ENCODE measurements around the gene TXNRD1. TPM values are rescaled to one million over a fixed set of nuclear protein-coding genes. Genes with fewer than 3 reads are reported as not detected.

The TXNRD1 gene
- total and polyA plus RNA-seq, 8 donors = 19.4 to 208 (median 76.8) TPM

DNA sequence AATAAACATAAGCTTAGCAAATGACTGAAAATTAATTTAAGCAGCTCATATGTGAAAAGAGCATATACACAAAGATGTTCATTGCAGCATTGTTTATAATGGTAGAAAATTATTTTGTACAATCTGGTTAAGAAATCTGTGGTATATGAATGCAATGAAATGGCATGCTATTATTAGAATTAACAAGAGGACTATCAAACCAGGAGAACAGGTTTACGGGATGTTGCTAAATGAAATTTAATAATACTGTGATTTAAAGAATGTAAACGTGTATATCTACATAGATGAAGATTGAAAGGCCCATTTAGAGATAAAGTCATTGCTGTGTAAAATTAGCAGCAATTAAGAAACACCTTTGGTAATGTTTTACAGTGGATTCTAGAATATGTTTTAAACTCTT is 158.5 kb downstream of the TXNRD1 start:
- no peak overlapping the region for H3K4me3 ChIP-seq
- WGBS, 5 donors = 59 to 83% (median 67%) methylated on average over 2 of the region's 2 CpGs
- H3K27me3 ChIP-seq = no peaks in the 10 kb centered on the region
- TF ChIP-seq POLR2A (IDR thresholded peaks at IDR 0.05) (no peak), EP300 (IDR thresholded peaks at IDR 0.05) (no peak), POLR2AphosphoS5 (IDR thresholded peaks at IDR 0.05) (no peak), CTCF (IDR thresholded peaks at IDR 0.05) (no peak)
- no peak overlapping the region for H3K27ac ChIP-seq
- intact Hi-C loops (cut with DNase I; ENCODE audit: low total_unique reads) = no loop called here
- no peak for DNase-seq
- peaks cover 0 to 6% (median 2%) of the 10 kb centered on the region in 4 donors for H3K4me1 ChIP-seq
- H3K36me3 ChIP-seq = no peaks in the 10 kb centered on the region
- peaks cover 4 to 15% (median 8%) of the 10 kb centered on the region in 4 donors for H3K9me3 ChIP-seq

GRCh38 chr12:104374806-104375205 is 159.2 kb downstream of the TXNRD1 start:
- intact Hi-C loops (cut with DNase I; ENCODE audit: low total_unique reads) = no loop called here
- TF ChIP-seq POLR2A (IDR thresholded peaks at IDR 0.05) (no peak), CTCF (IDR thresholded peaks at IDR 0.05) (no peak), EP300 (IDR thresholded peaks at IDR 0.05) (no peak), POLR2AphosphoS5 (IDR thresholded peaks at IDR 0.05) (no peak)
- H3K4me1 ChIP-seq = peaks cover 0 to 6% (median 2%) of the 10 kb centered on the region in 4 donors
- H3K36me3 ChIP-seq = no peaks in the 10 kb centered on the region
- H3K9me3 ChIP-seq = peaks cover 0 to 8% (median 4%) of the 10 kb centered on the region in 4 donors
- H3K4me3 ChIP-seq = no peak overlapping the region
- no peak for DNase-seq
- 75 to 91% (median 83%) methylated on average over 4 to 6 of the region's 6 CpGs for WGBS, 5 donors
- H3K27me3 ChIP-seq = no peaks in the 10 kb centered on the region
- no peak overlapping the region for H3K27ac ChIP-seq

- no peak overlapping the region for H3K4me3 ChIP-seq
- intact Hi-C loops (cut with DNase I; ENCODE audit: low total_unique reads) = no loop called here
- H3K27me3 ChIP-seq = no peaks in the 10 kb centered on the region
- H3K36me3 ChIP-seq = no peaks in the 10 kb centered on the region
- peaks cover 0 to 6% (median 2%) of the 10 kb centered on the region in 4 donors for H3K4me1 ChIP-seq
- 63 to 68% (median 67%) methylated on average over 4 of the region's 4 CpGs for WGBS, 5 donors
- TF ChIP-seq POLR2A (IDR thresholded peaks at IDR 0.05) = no peak
- no peak for TF ChIP-seq EP300 (IDR thresholded peaks at IDR 0.05)
- TF ChIP-seq POLR2AphosphoS5 (IDR thresholded peaks at IDR 0.05) = no peak
- TF ChIP-seq CTCF (IDR thresholded peaks at IDR 0.05) = no peak
- no peak overlapping the region for H3K27ac ChIP-seq
- no peak for DNase-seq
- H3K9me3 ChIP-seq = peaks cover 0 to 4% (median 0%) of the 10 kb centered on the region in 4 donors
Observed at GRCh38 chr12:104375775-104376174, 160.2 kb downstream of the TXNRD1 start.

- TF ChIP-seq CTCF (IDR thresholded peaks at IDR 0.05) (no peak), POLR2A (IDR thresholded peaks at IDR 0.05) (no peak), POLR2AphosphoS5 (IDR thresholded peaks at IDR 0.05) (no peak), EP300 (IDR thresholded peaks at IDR 0.05) (no peak)
- H3K27ac ChIP-seq = no peak overlapping the region
- no peaks in the 10 kb centered on the region for H3K27me3 ChIP-seq
- no peak for DNase-seq
- peaks cover 0 to 5% (median 4%) of the 10 kb centered on the region in 4 donors for H3K4me1 ChIP-seq
- H3K9me3 ChIP-seq = peaks cover 0 to 4% (median 0%) of the 10 kb centered on the region in 4 donors
- 88 to 93% (median 90%) methylated on average over 18 of the region's 18 CpGs for WGBS, 5 donors
- H3K36me3 ChIP-seq = no peaks in the 10 kb centered on the region
- intact Hi-C loops (cut with DNase I; ENCODE audit: low total_unique reads) = no loop called here
- H3K4me3 ChIP-seq = no peak overlapping the region
Observed at GRCh38 chr12:104376650-104377513, 161.3 kb downstream of the TXNRD1 start.
